Medulla oblongata (tissue), 1 donor: ENCODE measurements around the gene CA4.
"Not testable (repeated sequence)": the region's sequence is repeated elsewhere in the genome, so short reads cannot be mapped to it uniquely, and the experiment has no call there.

Experiments
- DNase-seq: peaks from one replicate; pipeline ENCODE4 v3.0.0-alpha.2; 2015; ENCODE audit errors: extremely low spot score

Gene CA4

DNA sequence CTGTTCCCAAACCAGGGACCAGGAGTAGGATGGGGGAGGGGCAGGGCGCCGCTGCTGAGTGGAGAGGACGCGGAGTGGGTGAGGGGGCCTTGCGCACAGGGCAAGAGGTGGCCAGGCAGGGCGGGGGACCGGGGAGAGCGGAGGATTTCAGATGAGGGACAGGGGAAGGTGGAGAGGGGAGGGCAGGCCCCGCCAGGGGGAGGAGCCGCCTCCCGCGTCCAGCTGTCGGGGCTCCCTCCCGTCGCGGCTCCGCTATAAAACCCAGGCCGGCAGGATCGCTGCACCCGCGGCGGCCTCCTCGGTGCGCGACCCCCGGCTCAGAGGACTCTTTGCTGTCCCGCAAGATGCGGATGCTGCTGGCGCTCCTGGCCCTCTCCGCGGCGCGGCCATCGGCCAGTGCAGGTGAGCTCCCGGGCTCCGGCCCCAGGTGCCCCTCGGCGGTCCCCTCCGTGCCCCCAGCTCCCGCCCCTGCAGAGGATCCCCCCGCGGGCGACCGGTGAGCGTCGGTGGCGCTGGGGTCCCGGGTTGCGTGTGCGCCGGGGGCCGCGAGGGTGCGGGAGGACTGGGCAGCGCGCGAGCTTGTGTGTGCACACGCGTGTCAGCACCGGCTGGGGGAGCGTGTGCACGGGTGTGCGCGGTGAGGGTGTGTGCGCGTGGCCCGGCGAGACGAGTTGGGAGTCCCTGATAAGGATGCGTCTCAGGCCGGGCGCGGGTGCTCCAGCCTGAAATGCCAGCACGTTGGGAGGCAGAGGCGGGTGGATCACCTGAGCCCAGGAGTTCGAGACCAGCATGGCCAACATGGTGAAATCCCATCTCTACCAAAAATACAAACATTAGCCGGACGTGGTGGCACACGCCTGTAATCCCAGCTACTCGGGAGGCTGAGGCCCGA, at the start of gene CA4:
Gene CA4, plus strand, starts transcription at position 283 of the 892 bp plus-strand sequence. Its CDS starts 62 bp downstream, at position 345.
- no peak for DNase-seq

DNA sequence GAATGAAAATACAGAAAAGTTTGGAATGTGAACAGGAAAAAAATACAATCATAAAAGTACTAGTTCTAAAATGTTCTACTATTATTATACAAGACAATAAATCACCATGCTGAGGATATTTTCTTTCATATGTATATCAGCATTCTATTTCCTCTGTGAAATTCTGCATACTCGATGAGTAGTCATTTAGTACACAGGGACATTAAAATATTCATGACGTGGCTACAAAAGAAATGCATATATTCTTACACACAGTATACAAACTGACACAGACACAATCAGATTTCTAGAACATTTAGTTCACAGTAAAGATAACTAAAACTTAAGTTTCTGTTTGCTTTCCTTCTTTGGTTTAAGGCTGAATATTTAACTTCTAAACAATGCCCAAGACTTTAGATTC, 49.2 kb upstream of the CA4 start:
- DNase-seq: not testable (repeated sequence)

DNA sequence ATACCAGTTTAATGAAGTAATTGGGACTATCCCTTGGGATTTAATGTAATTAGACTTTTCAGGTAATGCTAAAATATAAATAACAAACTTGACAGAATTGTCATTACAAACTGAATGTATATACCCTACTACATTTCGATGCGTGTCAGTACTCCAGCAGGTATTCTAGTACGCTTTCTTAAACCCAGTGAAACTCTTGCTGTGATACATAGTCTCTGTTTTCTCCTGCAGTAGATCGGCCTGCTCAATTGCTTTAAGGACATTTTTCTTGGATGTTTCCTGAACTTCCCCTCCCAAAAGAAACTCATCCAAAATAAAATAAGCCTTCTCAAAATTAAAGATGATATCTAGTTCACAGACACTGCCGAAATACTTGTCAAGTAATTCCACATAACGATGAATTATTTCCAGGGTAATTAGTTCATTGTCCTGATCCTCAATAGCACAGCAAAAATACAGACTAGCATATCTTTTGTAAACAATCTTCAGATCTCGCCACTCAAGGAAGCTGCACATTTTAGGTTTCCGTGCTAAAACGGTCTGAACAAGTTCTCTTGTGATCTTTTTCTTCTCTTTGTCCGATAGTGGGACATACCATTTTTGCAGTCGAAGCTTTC, 47.6 kb upstream of the CA4 start:
- not testable (repeated sequence) for DNase-seq

DNA sequence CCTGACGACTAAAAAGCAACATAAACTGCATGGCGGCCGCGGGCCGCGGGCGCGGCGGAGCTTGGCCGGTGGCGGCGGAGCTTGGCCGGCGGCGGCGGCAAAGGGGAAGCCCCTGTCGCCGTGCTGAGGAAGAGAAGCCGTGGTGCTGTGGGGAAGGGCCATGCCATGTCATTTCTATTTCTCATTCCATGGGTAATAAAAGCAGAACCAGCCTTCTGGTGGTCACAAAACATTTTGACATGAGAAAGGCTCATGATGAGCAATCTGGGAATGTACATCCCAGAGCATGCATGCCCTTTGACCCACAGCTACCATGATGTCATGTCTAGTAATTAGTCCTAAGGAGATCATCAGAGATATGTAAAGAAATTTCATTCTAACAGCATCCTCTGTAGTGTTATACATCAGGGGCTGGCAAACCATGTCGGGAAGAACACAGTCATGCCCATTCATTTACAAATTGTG, 47.1 kb upstream of the CA4 start:
- DNase-seq: peak; percentile 47

DNA sequence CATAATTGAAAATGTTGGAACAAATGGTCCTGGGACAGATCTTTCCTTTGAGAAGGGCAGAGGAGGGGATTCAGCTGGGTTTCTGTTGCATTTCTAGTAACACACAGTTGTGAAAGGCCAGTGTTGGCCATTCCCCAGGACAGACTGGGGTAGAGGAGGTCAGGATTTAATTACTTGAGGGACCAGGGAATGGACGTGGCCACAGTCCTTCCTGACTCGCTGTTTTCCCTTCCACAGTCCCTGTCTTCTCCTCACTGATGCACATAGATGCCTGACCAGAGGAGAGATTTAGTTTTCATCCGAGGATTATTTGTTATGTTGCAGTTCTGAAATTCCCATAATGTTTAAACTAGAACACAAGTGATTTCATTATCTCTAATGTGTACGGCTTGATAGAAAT, 45.8 kb upstream of the CA4 start:
- DNase-seq: no peak

DNA sequence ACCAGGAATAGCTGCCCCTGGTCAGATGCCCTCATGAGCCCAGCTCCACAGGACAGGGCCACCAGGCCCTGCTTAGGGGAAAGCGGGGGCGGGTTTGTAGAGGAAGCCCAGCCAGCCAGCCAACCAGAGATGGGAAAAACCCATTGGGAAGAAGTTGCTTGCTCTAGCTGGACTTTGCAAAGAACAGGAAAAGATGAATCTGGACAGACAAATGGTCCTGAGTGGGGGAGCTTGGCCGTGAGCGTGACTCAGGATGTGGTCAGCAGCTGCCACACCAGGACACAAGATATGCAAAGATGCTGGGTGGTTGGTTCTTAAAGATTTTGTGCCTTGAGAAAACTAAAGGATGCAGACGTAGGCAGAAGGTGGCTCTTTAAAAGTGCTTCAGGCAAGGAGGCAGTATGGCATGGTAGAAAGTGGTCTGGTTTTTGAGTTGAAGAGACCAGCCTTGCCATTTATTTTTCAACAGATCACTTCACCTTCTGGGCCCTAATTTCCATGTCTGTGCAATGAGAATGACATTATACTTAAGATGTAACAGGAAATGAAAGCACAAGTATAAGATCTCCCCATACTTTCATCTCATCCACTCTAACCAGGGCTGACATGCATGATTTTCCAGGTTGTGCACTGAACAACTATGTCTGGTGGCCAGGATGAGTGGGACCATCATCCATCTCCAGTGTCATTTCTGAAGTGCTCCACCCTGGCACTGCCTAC, 43.3 kb upstream of the CA4 start:
- no peak for DNase-seq

DNA sequence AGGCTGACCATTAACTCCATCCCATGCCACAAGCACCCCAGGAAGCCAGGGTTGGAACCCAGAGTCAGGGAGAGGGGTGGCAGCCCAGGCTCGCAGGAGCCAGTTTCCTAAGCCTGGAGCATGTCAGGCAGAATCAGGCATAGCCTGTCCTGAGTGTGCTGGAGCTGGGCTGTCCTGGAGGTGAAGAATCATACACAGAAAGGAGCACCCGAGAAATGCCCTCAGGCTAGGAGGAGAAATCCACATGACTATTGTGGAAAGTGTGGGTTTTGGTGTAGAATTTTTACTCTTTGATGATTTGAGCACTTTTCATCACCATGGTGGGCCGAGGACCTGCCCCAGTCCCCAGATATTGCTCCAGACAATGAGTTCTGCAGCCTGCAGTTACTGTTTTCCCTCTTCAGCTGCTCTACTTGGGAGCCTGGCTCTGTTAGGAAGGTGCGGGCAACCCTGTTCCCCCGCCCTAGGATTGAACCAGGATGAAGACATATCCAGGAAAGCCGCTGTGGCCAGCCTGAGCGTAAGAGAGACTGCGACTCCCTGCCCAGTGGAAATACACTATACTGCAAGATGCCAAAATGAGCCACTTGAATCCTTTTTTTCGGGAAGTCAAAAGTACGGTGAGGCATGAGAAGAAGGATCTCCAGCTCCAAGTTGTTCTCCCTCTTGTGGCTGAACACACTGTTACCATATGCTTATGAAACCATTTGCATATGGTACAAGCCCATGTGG, 42.1 kb upstream of the CA4 start:
- no peak for DNase-seq

DNA sequence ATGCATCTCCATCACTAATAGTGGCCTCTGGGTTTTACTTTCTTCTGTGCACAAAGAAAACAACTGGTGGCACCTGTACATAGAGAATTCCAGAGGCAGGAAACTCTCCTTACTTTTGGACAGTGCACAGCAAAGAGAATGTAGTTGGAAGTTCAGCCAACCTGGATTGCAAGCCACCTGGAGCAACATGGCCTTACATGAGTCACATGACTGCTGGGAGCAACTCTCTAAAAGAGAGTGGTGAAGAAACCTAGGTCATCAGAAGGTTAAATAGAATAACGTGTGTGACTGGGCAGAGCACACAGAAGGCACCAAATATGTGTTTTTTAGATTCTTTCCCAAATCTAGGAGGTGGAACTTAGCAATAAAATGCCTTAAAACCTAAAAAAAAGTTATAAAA, 41.5 kb upstream of the CA4 start:
- DNase-seq: not testable (repeated sequence)

DNA sequence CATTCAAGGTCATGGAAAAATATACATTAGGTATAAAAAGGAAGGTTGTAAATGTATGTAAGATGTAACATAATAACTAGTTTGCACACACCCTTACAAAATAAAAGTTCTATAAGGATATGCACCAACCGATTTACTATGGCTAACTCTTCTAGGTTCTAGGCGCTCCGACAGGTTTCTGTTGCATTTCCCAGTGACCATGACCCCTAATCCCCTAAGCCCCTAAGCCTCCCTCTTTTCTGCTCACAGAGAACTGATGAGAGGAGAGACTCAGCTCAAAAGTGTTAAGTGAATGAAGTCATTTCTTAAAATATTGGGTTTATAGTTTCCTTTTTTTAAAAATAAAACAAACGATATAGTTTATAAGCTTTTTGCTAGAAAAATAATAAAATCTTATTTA, 41.1 kb upstream of the CA4 start:
- DNase-seq: no peak

DNA sequence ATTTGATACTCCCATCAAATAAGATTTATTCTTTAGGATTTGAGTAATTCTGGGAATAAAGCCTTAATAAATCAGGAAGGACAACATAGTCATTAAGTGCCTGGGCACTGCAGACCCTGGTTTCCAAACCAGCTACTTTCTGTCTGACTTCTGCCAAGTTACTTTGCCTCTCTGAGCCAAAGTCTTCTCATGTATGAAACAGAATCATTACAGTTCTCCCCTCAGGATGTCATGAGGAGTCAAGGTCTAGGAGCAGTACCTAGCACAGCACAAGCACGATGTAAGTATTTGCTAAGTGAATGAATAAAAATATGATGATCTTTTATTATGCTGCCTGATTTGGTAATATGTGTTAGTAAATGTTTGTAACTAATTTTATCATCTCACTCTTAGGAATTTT, 40.6 kb upstream of the CA4 start:
- DNase-seq: no peak

DNA sequence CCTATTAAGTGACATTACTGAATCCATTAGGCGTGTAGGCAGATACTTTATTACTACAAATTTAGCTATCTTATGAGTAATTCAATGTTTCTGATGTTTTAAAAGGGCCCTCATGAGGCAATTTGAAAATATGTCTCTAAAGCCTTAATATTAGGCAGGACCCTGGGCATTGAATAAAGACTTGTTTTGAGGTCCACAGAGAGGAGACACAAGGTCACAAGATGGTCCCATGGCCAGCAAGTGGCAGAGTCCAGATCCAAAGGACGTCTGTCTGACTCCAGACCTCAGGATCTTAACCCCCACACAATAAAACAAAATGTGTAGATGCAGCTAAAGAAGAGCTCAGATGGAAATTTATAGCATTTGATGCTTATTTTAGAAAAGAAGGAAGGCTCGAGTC, 39.2 kb upstream of the CA4 start:
- no peak for DNase-seq

DNA sequence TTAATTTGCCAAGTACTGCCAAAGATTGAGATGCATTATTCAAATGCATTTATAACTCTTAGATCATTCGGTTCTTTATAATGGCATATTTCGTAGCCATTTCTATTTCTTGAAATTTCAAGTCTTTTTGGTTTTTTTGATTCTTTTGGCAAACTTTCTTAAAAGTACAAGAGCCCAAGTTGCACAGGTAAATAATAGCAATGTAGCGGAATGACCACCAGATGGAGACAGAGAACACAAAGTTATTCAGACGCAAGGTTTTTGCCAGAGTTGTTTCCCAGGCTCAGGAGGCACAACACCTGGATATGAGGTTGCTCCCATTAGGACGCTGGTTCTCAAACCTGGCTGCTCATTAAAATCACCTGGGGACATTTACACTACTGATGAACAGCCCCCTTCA, 38.1 kb upstream of the CA4 start:
- not testable (repeated sequence) for DNase-seq

DNA sequence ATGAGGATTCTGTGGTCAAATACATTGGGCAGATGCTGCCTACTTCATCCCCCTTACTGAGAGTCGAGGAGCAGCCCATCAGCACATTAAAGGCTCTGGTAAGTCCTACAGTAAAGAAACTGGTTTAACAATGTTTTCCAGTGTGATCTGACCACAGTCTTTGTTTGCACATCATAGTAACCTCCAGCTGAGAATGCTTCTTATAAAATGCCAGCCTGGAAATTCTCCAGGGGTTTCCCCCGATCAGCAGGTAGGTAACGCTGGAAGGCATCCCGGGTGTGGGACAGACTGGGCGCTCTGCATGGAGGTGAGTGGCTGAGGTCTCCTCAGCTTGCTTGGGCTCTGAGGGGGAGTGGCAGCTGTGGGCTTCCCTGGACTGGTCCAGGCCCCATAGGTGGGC, 34.4 kb upstream of the CA4 start:
- not testable (repeated sequence) for DNase-seq

DNA sequence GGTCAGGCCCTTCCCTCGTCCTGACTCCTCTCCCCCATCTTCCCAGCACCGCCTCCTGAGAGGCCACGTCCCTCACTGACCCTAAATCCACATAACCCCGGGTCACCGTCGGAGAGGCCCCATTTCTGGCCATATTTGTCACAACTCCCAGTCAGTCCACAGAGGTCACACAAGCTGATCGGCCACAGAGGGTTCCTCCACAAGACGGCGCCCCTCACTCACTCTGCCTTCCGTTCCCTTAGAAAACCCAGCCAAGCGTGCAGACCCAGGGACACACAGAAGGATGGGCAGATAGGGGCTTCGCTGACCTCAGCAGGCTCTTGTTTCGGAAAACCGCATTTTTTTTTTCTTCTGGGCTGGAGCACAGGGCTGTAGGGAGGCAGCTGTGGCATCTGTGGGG, 33.6 kb upstream of the CA4 start:
- not testable (repeated sequence) for DNase-seq

DNA sequence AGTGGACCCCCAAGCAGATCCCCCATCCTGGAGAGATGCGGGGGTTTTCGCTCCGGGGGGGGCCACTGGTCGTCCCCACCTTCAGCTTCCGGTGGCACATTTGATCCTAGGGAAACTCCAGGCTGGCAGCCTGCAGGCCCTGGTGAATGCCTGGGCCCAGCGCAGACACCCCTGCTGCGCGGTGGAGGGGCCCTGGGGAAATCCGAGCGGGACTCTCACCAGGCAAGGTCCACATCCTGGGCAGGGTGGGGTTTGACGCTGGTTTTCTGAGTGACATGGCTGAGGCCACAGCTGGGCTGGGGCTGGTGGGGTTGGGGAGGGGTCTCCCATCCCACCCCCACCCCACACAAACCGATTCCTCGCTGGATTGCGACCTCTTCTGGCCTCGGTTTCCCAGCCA, 30.6 kb upstream of the CA4 start:
- not testable (repeated sequence) for DNase-seq

DNA sequence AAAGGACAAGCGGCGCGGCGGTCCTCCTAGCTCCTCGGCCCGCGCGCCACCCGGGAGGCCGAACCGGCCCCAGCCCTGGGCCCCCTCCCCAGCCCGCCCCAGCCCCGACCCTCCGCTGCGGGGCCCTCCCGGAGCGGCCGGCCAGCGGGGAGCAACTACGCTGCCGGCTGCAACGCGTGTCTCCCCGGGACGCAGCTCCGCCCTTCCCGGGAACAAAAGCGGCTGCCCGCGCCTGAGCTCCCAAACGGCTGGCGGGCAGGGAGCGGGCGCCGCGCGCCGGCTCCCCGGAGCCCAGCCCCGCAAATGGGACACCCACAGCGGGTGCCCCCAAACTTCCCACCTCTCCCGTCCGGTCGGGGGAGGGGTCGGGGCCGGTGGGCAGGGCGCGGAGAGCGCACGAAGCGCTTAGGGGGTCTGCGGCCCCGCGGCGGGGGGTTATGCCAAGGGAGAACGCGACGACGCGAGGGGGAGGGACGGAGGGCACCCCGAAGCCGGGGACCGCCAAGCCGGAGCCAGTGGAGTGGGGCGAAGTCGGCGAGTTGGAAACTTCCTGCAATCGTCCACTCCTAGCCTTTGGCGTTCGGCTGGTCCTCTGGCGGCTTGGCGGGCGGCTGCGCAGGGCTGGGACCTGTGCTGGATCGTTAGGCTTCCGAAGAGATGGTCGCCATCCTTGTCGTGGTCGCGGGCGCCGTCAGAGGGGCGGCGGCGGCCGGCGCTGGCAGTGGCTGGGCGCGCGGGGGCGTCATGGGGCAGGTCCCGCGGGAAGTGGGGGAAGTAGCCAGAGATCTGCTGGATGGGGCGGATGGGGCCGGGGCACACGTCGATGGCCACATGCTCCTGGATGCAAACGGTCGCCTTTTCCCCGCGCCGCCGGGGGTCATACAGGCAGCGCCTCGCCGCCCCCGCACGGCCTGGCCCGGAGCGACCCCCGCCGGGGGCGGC, 29.7 kb upstream of the CA4 start:
- DNase-seq: not testable (repeated sequence)

DNA sequence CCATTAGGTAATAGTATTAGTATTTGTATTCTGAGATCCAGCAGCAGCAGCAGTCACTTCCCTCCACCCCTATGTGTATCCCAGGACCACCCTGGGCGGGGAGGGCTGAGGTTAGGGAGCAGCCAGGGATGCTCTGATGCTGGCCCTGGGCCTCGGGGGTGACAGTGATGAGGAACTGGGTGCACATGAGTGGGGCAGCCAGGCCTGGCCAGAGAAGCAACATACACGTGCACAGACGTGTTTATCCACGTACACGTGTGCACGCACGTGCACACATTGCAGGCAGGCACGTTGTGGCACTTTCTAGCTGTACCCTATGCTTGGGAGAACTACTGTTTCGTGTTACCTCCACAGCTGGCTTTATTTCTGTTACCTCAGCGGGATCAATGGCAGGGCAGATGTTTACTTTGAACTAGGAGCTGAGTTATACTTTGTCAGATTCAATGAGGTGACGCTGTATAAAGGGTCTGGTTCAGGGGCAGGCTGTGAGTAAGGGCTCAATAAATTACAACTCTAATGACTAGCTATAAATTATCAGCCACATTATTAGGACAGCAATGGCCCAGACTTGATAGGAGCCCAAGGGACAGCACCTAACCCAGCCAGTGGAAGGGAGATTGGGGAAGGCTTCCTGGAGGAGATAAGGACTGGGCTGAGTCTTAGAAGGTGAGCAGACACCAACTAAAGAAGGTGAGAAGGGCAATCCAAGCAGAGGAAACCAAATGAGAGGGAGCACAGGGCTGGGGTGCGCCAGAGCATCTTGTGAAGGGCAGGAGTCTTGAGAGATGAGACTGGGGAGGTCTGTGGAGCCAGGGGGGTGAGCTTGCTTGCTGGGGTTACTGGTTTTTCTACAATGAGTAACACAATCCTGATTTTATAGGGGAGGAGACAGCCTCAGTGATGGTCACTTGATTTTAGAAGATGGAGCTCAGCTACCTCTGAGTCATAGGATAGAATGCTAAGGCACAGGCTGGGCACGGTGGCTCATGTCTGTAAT, 22.4 kb upstream of the CA4 start:
- no peak for DNase-seq

DNA sequence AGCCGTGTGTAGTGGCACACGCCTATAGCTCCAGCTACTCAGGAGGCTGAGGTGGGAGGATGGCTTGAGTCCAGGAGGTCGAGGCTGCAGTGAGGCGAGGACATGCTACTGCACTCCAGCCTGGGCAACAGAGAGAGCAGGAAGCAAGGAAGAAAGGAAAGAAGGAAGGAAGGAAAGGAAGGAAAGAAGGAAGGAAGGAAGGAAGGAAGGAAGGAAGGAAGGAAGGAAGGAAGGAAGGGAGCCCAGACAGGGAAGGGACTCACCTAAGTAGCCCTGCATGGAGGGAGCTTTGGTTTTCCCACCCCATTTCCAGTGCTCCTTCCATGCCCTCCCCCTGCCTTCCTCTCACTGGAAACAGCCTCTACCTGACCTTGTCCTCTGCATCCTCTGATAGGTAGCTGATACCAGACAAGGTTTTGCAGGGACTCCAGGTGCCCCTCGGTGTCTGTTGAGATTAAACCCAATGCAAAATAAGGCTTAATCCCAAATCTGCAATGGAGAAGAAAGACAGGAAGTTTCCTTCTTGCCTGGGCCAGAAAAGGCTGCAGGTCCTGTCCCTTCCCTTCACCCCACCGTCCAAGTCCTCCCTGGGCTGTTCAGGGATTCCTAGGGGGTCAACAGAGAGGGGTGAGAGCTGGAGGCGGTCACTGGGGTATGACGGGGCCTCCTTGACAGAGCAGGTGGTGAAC, 21.5 kb upstream of the CA4 start:
- no peak for DNase-seq

DNA sequence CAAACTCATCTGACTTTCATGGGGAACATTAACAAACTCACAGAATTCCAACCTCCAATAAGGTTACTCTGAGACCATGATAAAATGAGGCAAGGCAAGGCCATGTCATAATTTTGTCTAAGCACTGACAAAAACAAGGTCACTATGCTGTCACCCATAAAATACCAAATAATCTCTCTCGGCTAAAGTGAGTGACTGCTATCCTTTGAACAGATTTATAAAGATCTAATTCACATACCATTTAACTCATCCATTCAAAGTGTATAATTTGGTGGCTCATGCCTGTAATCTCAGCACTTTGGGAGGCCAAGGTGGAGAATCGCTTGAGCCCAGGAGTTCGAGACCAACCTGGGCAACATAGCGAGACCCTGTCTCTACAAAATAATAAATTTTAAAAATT, 20.6 kb upstream of the CA4 start:
- no peak for DNase-seq
